ENCODE measurements around the gene SOAT2. TPM values are rescaled to one million over a fixed set of nuclear protein-coding genes. Genes with fewer than 3 reads are reported as not detected.

The SOAT2 gene
- total RNA-seq, 1 donor from 2014 or later = 0.98 TPM

GRCh38 chr12:53115891-53116648, 12.8 kb downstream of the SOAT2 start:
- Mint-ChIP-seq H3K4me3 (ENCODE audit: low read depth) (no peak overlapping the region), H3K27me3 (no peaks in the 10 kb centered on the region)
- no peak for DNase-seq (ENCODE audit: low spot score, unreplicated experiment)

GRCh38 chr12:53118751-53119300, 15.5 kb downstream of the SOAT2 start:
- H3K27ac Mint-ChIP-seq = no peak overlapping the region
- H3K9me3 Mint-ChIP-seq (ENCODE audit: low read depth) = no peaks in the 10 kb centered on the region
- H3K4me3 Mint-ChIP-seq (ENCODE audit: low read depth) = no peak overlapping the region
- H3K4me1 Mint-ChIP-seq (ENCODE audit: low read depth) = peaks cover 19% of the 10 kb centered on the region
- no peaks in the 10 kb centered on the region for H3K36me3 Mint-ChIP-seq (ENCODE audit: insufficient read depth)
- no peak for DNase-seq (ENCODE audit: low spot score, unreplicated experiment)
- no peak for TF ChIP-seq CTCF (IDR thresholded peaks at IDR 0.05; ENCODE audit: unreplicated experiment)
- no peaks in the 10 kb centered on the region for H3K27me3 Mint-ChIP-seq

More at GRCh38 chr12:53115891-53116648, 12.8 kb downstream of the SOAT2 start:
- no peaks in the 10 kb centered on the region for H3K36me3 Mint-ChIP-seq (ENCODE audit: insufficient read depth)
- no peak for TF ChIP-seq CTCF (IDR thresholded peaks at IDR 0.05; ENCODE audit: unreplicated experiment)
- H3K9me3 Mint-ChIP-seq (ENCODE audit: low read depth) = no peaks in the 10 kb centered on the region
- peaks cover 26% of the 10 kb centered on the region for H3K4me1 Mint-ChIP-seq (ENCODE audit: low read depth)
- peak overlapping the region; percentile 33 for H3K27ac Mint-ChIP-seq

- DNase-seq (ENCODE audit: low spot score, unreplicated experiment) = no peak
- Mint-ChIP-seq H3K9me3 (ENCODE audit: low read depth) (no peaks in the 10 kb centered on the region), H3K27me3 (no peaks in the 10 kb centered on the region), H3K4me3 (ENCODE audit: low read depth) (no peak overlapping the region), H3K4me1 (ENCODE audit: low read depth) (peaks cover 6% of the 10 kb centered on the region), H3K36me3 (ENCODE audit: insufficient read depth) (peaks cover 1% of the 10 kb centered on the region), H3K27ac (no peak overlapping the region)
- TF ChIP-seq CTCF (IDR thresholded peaks at IDR 0.05; ENCODE audit: unreplicated experiment) = no peak
Observed at GRCh38 chr12:53120685-53121525, 17.6 kb downstream of the SOAT2 start.

- H3K4me1 Mint-ChIP-seq (ENCODE audit: low read depth) = peaks cover 6% of the 10 kb centered on the region
- no peak overlapping the region for H3K4me3 Mint-ChIP-seq (ENCODE audit: low read depth)
- peak overlapping the region; percentile 13 for H3K27ac Mint-ChIP-seq
- DNase-seq (ENCODE audit: low spot score, unreplicated experiment) = no peak
- no peak for TF ChIP-seq CTCF (IDR thresholded peaks at IDR 0.05; ENCODE audit: unreplicated experiment)
- no peaks in the 10 kb centered on the region for H3K9me3 Mint-ChIP-seq (ENCODE audit: low read depth)
- H3K27me3 Mint-ChIP-seq = peaks cover 3% of the 10 kb centered on the region
- peaks cover 1% of the 10 kb centered on the region for H3K36me3 Mint-ChIP-seq (ENCODE audit: insufficient read depth)
Observed at GRCh38 chr12:53122961-53123468, 19.7 kb downstream of the SOAT2 start.

Measured in progenitor cell of endocrine pancreas (in vitro differentiated cells).